GM12878 (cell line): ENCODE results near the gene CLRN3. TPM values are rescaled to one million over a fixed set of nuclear protein-coding genes. Genes with fewer than 3 reads are reported as not detected.

ENCODE experiments used
- ATAC-seq: fragments of 200-7000 bp; cut with Tn5 transposase; 3 replicates; pipeline ENCODE4 v1.9.1; 2020; ENCODE audit warnings: mild to moderate bottlenecking, moderate library complexity
- BruUV-seq: library from RNA; stranded (reverse); fragments of 400-500 nt; replicated peaks from 2 replicates; lab custom pipeline; 2021; lab: Mats Ljungman, UMichigan
- CTCF ChIA-PET: fragments of 300-600 bp; sonication (Branson Sonifier 250); formaldehyde crosslinking; extraction: SDS; loops from one replicate; lab custom pipeline; 2021; ENCODE audit warnings: inconsistent platforms; lab: Yijun Ruan, JAX
- POLR2A ChIA-PET: fragments of 350-600 bp; formaldehyde crosslinking; extraction: SDS; loops from one replicate; lab custom pipeline; 2021; ENCODE audit warnings: inconsistent platforms; lab: Charles Lee
- RAD21 ChIA-PET: fragments of 300-600 bp; sonication (Branson Sonifier 250); formaldehyde crosslinking; loops from one replicate; lab custom pipeline; 2023; ENCODE audit warnings: antibody characterized with exemption; ENCODE audit not compliant: unreplicated experiment; lab: Charles Lee
- SMC1A ChIA-PET: fragments of 300-600 bp; sonication (Branson Sonifier 250); formaldehyde crosslinking; loops from one replicate; lab custom pipeline; 2023; ENCODE audit not compliant: unreplicated experiment, uncharacterized antibody; lab: Charles Lee
- DNase-seq: peaks from one replicate; pipeline ENCODE4 v3.0.0-alpha.2; 2011; ENCODE audit warnings: low read depth, low spot score
- FAIRE-seq: peaks from 3 replicates; lab custom pipeline; 2011; peaks lifted over from hg19 to GRCh38; lab: Jason Lieb, UNC
- H2AFZ ChIP-seq: 2 replicates; pipeline ENCODE4 v1.6.0; 2011; ENCODE audit warnings: low read depth, low read length, control low read depth; ENCODE audit not compliant: control insufficient read depth
- H3K27ac ChIP-seq: 2 replicates; pipeline ENCODE4 v1.5.1; 2011; ENCODE audit warnings: control low read depth; ENCODE audit not compliant: control insufficient read depth, insufficient read depth
- H3K27me3 ChIP-seq, 2 experiments: replicated peaks in 1 of 2; 2 replicates each; pipeline versions ENCODE4 v1.6.0 to v1.6.1; 2011; ENCODE audit warnings: low read length in 1 of 2; ENCODE audit not compliant: control insufficient read depth in 2 of 2, insufficient read depth in 2 of 2
- H3K36me3 ChIP-seq, 2 experiments: 2 replicates each; pipeline ENCODE4 v1.5.1; 2011; ENCODE audit warnings: low read length in 1 of 2; ENCODE audit not compliant: control insufficient read depth in 2 of 2, insufficient read depth in 2 of 2
- H3K4me1 ChIP-seq: 2 replicates; pipeline ENCODE4 v1.6.1; 2011; ENCODE audit warnings: mild to moderate bottlenecking, low read length, moderate library complexity, mixed read lengths; ENCODE audit not compliant: control insufficient read depth, insufficient read depth
- H3K4me2 ChIP-seq: 2 replicates; pipeline ENCODE4 v1.6.0; 2011; ENCODE audit warnings: control low read depth; ENCODE audit not compliant: control insufficient read depth, insufficient read depth
- H3K4me3 ChIP-seq: fragments of 200-600 bp; sonication (generic); 2 replicates; pipeline ENCODE4 v1.5.1; 2016
- H3K79me2 ChIP-seq: 2 replicates; pipeline ENCODE4 v1.6.0; 2011; ENCODE audit warnings: low read length; ENCODE audit not compliant: control insufficient read depth, insufficient read depth
- H3K9ac ChIP-seq: 2 replicates; pipeline ENCODE4 v1.8.0; 2011; ENCODE audit warnings: low read length, control low read depth, mixed read lengths; ENCODE audit not compliant: control insufficient read depth, insufficient read depth
- H3K9me3 ChIP-seq: replicated peaks from 3 replicates; pipeline ENCODE4 v1.5.1; 2011; ENCODE audit warnings: mild to moderate bottlenecking, low read length; ENCODE audit not compliant: control insufficient read depth, insufficient read depth
- H4K20me1 ChIP-seq: 2 replicates; pipeline ENCODE4 v1.6.0; 2011; ENCODE audit not compliant: control insufficient read depth, insufficient read depth
- CBX3 ChIP-seq: fragments of 200-600 bp; sonication (generic); IDR thresholded peaks from 2 replicates; pipeline ENCODE4 v1.6.1; 2016; ENCODE audit warnings: low read depth, borderline replicate concordance
- CREB1 ChIP-seq: IDR thresholded peaks from 2 replicates; pipeline ENCODE4 v1.6.1; 2012; ENCODE audit warnings: low read depth, mild to moderate bottlenecking, inconsistent platforms
- DPF2 ChIP-seq: fragments of 450-650 bp; IDR thresholded peaks from 2 replicates; pipeline ENCODE4 v1.6.1; 2017; ENCODE audit warnings: mild to moderate bottlenecking
- EED ChIP-seq: sonication (generic); IDR thresholded peaks from 2 replicates; pipeline ENCODE4 v1.6.1; 2016; ENCODE audit warnings: antibody characterized with exemption, low read depth
- TCF7 ChIP-seq: IDR thresholded peaks from 2 replicates; pipeline ENCODE4 v1.6.1; 2014; ENCODE audit warnings: antibody characterized with exemption, borderline replicate concordance
- ZNF384 ChIP-seq: IDR thresholded peaks from 2 replicates; pipeline ENCODE4 v1.6.1; 2012; ENCODE audit warnings: low read depth, mild to moderate bottlenecking, low read length, improper control_type of control experiment, borderline replicate concordance
- WGBS: methylation state at CpG from one replicate; pipeline ENCODE4 v1.1.6; 2016; ENCODE audit warnings: low lambda C conversion rate; ENCODE audit not compliant: insufficient replicate concordance, insufficient coverage; ENCODE audit errors: missing lambda C conversion rate; 5-methylcytosine and 5-hydroxymethylcytosine counted together
- in situ Hi-C: fragments of 300-500 bp; cut with MboI; formaldehyde crosslinking; loops from 9 replicates; pipeline ENCODE4 v1.14.3; 2018; ENCODE audit warnings: mixed read lengths
- intact Hi-C: fragments of 100-400 bp; cut with micrococcal nuclease; formaldehyde crosslinking; loops from one replicate; pipeline ENCODE4 v1.14.2; 2022; ENCODE audit not compliant: unreplicated experiment
- polyA plus RNA-seq, 11 experiments: library from polyadenylated mRNA; depleted of rRNA in 4 of 11; unstranded in 6 of 11; stranded (reverse) in 5 of 11; fragments of >200 nt; fragmentation: Nextera tagmentation in 4 of 11; fragmentation: Illumina TruSeq in 1 of 11; extraction: Ambion mirVana in 4 of 11; extraction: Trizol in 1 of 11; gene quantifications; 1 replicate in 1 of 11; 2 replicates in 10 of 11; pipeline versions ENCODE4 v1.2.1 to v1.2.3, GENCODE V29; 2011 to 2016; ENCODE audit warnings: inconsistent platforms in 2 of 11, missing spikeins in 2 of 11, low read depth in 1 of 11
- total RNA-seq, 4 experiments: library from RNA; depleted of rRNA in 3 of 4; stranded (reverse); fragments of >200 nt in 3 of 4; fragmentation: Illumina TruSeq in 1 of 4; extraction: Trizol in 1 of 4; gene quantifications; 2 replicates each; pipeline versions ENCODE4 v1.2.1 to v1.2.3, GENCODE V29; 2013 to 2021
- TF ChIP-seq, protein P1 (sequence below): fragments of 450-650 bp; conservative IDR thresholded peaks from 2 replicates; pipeline ENCODE4 v1.6.1; 2017; ENCODE audit warnings: mild to moderate bottlenecking, moderate library complexity
- TF ChIP-seq, protein P2 (sequence below): fragments of 450-650 bp; IDR thresholded peaks from 2 replicates; pipeline ENCODE4 v1.6.1; 2017; ENCODE audit warnings: mild to moderate bottlenecking
- TF ChIP-seq, protein P3 (sequence below): fragments of 450-650 bp; formaldehyde crosslinking; IDR thresholded peaks from 2 replicates; pipeline ENCODE4 v1.4.0; 2022; ENCODE audit warnings: mild to moderate bottlenecking, moderate library complexity

CLRN3 gene
- total and polyA plus RNA-seq, 10 of the 15 experiments (the other 5 are each of a cell fraction or from before 2014, with no cell fraction given) = not detected

DNA sequence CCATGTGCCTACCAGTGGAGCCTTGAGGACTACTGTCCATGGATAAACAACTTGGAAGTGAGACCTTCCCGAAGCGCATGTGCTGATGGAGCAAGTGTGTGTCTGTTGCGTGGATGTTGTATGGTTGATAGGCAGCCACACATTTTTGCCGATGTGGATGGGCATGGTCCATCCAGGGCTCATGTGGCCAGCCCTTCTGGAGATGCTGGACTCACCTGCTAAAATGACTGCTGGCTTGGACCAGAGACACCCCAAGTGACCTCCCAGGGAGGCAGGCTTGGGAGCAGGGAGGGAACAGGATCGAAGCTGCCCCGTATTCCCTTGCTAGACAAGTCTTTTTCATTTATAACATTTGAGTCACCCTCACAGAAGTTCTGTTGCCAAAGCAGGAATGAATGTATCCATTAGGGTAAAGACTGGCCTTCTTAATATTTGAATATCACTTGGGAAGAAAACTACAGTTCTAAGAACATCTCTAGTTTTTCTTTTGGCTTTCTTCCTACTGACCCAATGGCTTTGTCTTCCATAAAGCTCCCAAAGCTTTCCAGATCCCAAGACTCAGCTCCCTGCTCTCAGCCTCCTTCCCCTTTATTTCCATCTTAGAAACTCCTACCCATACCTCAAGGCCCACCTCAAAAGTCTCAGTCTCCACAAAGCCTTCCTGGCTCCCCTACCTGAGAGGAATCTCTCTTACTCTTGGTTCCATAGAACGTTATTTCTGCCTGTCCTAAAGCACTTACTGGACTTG lies 17.1 kb upstream of the CLRN3 start:
- FAIRE-seq = no peak

DNA sequence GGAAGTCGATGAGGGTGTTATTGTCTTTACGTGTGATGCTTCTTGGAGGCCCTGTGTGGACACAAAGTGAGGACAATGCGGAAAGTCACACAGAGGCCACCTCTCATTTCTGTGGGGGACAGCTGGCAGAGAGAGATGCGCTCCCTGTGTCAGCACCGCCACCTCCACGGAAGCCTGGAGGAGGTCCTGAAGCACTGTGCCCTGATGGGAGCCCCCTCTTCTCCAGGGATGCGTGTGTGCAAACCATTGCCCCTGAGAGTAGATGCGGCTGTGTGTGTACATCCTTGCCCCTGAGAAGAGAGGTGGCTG lies 16.2 kb upstream of the CLRN3 start:
- Histone ChIP-seq H3K4me1 (no peaks in the 10 kb centered on the region), H3K9me3 (no peaks in the 10 kb centered on the region), H3K36me3 (no peaks in the 10 kb centered on the region), H3K4me3 (no peak overlapping the region), H3K27me3 (no peaks in the 10 kb centered on the region; a peak in 2 of 4 replicates), H3K79me2 (no peaks in the 10 kb centered on the region), H2AFZ (no peak overlapping the region), H4K20me1 (no peaks in the 10 kb centered on the region), H3K27ac (no peak overlapping the region), H3K9ac (no peak overlapping the region), H3K4me2 (no peak overlapping the region)
- ChIA-PET SMC1A (no interaction called here), CTCF (no interaction called here), POLR2A (no interaction called here), RAD21 (no interaction called here)
- FAIRE-seq = no peak
- BruUV-seq = no TSS peak
- in situ Hi-C loops = no loop called here
- no peak for ATAC-seq
- intact Hi-C loops = loop anchor here (10.0 kb wide), 1 partner anchor 246 kb away; no protein-coding TSS in a partner anchor
- no peak for DNase-seq
- 56% methylated on average over 7 of the region's 8 CpGs for WGBS
- TF ChIP-seq, protein P1, sequence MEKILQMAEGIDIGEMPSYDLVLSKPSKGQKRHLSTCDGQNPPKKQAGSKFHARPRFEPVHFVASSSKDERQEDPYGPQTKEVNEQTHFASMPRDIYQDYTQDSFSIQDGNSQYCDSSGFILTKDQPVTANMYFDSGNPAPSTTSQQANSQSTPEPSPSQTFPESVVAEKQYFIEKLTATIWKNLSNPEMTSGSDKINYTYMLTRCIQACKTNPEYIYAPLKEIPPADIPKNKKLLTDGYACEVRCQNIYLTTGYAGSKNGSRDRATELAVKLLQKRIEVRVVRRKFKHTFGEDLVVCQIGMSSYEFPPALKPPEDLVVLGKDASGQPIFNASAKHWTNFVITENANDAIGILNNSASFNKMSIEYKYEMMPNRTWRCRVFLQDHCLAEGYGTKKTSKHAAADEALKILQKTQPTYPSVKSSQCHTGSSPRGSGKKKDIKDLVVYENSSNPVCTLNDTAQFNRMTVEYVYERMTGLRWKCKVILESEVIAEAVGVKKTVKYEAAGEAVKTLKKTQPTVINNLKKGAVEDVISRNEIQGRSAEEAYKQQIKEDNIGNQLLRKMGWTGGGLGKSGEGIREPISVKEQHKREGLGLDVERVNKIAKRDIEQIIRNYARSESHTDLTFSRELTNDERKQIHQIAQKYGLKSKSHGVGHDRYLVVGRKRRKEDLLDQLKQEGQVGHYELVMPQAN = no peak
- TF ChIP-seq DPF2 = no peak
- TF ChIP-seq ZNF384 = no peak
- no peak for TF ChIP-seq EED
- TF ChIP-seq, protein P2, sequence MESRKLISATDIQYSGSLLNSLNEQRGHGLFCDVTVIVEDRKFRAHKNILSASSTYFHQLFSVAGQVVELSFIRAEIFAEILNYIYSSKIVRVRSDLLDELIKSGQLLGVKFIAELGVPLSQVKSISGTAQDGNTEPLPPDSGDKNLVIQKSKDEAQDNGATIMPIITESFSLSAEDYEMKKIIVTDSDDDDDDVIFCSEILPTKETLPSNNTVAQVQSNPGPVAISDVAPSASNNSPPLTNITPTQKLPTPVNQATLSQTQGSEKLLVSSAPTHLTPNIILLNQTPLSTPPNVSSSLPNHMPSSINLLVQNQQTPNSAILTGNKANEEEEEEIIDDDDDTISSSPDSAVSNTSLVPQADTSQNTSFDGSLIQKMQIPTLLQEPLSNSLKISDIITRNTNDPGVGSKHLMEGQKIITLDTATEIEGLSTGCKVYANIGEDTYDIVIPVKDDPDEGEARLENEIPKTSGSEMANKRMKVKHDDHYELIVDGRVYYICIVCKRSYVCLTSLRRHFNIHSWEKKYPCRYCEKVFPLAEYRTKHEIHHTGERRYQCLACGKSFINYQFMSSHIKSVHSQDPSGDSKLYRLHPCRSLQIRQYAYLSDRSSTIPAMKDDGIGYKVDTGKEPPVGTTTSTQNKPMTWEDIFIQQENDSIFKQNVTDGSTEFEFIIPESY = no peak
- no peak for TF ChIP-seq CREB1
- TF ChIP-seq, protein P3, sequence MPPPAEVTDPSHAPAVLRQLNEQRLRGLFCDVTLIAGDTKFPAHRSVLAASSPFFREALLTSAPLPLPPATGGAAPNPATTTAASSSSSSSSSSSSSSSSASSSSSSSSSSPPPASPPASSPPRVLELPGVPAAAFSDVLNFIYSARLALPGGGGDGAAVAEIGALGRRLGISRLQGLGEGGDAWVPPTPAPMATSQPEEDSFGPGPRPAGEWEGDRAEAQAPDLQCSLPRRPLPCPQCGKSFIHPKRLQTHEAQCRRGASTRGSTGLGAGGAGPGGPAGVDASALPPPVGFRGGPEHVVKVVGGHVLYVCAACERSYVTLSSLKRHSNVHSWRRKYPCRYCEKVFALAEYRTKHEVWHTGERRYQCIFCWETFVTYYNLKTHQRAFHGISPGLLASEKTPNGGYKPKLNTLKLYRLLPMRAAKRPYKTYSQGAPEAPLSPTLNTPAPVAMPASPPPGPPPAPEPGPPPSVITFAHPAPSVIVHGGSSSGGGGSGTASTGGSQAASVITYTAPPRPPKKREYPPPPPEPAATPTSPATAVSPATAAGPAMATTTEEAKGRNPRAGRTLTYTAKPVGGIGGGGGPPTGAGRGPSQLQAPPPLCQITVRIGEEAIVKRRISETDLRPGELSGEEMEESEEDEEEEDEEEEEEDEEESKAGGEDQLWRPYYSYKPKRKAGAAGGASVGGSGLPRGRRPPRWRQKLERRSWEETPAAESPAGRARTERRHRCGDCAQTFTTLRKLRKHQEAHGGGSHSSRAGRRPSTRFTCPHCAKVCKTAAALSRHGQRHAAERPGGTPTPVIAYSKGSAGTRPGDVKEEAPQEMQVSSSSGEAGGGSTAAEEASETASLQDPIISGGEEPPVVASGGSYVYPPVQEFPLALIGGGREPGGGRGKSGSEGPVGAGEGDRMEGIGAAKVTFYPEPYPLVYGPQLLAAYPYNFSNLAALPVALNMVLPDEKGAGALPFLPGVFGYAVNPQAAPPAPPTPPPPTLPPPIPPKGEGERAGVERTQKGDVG (CRISPR knock-in tag) = no peak

More for the DNA sequence above, 17.1 kb upstream of the CLRN3 start:
- H3K27ac ChIP-seq = no peak overlapping the region
- H3K79me2 ChIP-seq = no peaks in the 10 kb centered on the region
- WGBS = 45% methylated on average over 7 of the region's 7 CpGs
- BruUV-seq = no TSS peak
- H3K27me3 ChIP-seq = no peaks in the 10 kb centered on the region; a peak in 2 of 4 replicates
- no peak overlapping the region for H2AFZ ChIP-seq
- ATAC-seq (no peak), DNase-seq (no peak)
- in situ Hi-C loops = no loop called here
- RAD21 ChIA-PET = no interaction called here
- H3K9ac ChIP-seq = no peak overlapping the region
- no peak overlapping the region for H3K4me2 ChIP-seq
- H4K20me1 ChIP-seq = no peaks in the 10 kb centered on the region
- H3K9me3 ChIP-seq = no peaks in the 10 kb centered on the region
- H3K4me1 ChIP-seq = no peaks in the 10 kb centered on the region
- H3K4me3 ChIP-seq = no peak overlapping the region
- H3K36me3 ChIP-seq = no peaks in the 10 kb centered on the region
- CTCF ChIA-PET = no interaction called here
- SMC1A ChIA-PET = no interaction called here
- intact Hi-C loops = loop anchor here (10.0 kb wide), 1 partner anchor 245 kb away; no protein-coding TSS in a partner anchor
- POLR2A ChIA-PET = no interaction called here
- TF ChIP-seq CBX3 (no peak), TCF7 (no peak)
